Mucosa of rectum (tissue), 2 donors: ENCODE results near the gene ACTA2.

Experiments used
- H3K27ac ChIP-seq, 2 donors: one replicate each; pipeline ENCODE4 v1.7.0; 2013; ENCODE audit warnings: inconsistent platforms in 2 of 2, low read depth in 2 of 2, low read length in 2 of 2
- H3K27me3 ChIP-seq, 2 donors: one replicate each; pipeline ENCODE4 v1.7.0; 2013; ENCODE audit warnings: low read length in 2 of 2; ENCODE audit not compliant: control insufficient read depth in 2 of 2, insufficient read depth in 2 of 2
- H3K36me3 ChIP-seq, 2 donors: one replicate each; pipeline ENCODE4 v1.7.0; 2013; ENCODE audit warnings: low read length in 2 of 2; ENCODE audit not compliant: control insufficient read depth in 2 of 2, insufficient read depth in 2 of 2
- H3K4me1 ChIP-seq, 2 donors: one replicate each; pipeline ENCODE4 v1.7.0; 2013; ENCODE audit warnings: low read length in 2 of 2, mild to moderate bottlenecking in 1 of 2; ENCODE audit not compliant: control insufficient read depth in 2 of 2, insufficient read depth in 2 of 2
- H3K4me3 ChIP-seq, 2 donors: one replicate each; pipeline ENCODE4 v1.7.0; 2013; ENCODE audit warnings: low read length in 2 of 2
- H3K9ac ChIP-seq, 2 donors: one replicate each; pipeline ENCODE4 v1.7.0; 2013; ENCODE audit warnings: low read length in 2 of 2, low read depth in 1 of 2, mild to moderate bottlenecking in 1 of 2
- H3K9me3 ChIP-seq, 2 donors: one replicate each; pipeline ENCODE4 v1.7.0; 2013; ENCODE audit warnings: low read length in 2 of 2; ENCODE audit not compliant: control insufficient read depth in 2 of 2
- donor health status: healthy.
- donor health status: Normal muscosa, but diverticular disease.

Gene ACTA2

GRCh38 chr10:88927416-88927690 is 25.2 kb downstream of the ACTA2 start:
- no peak overlapping the region for H3K4me3 ChIP-seq
- no peak overlapping the region for H3K9ac ChIP-seq
- peak overlapping the region; percentile 37 to 39 for H3K27ac ChIP-seq
- H3K27me3 ChIP-seq: no peaks in the 10 kb centered on the region
- H3K9me3 ChIP-seq: no peaks in the 10 kb centered on the region
- H3K36me3 ChIP-seq: peaks cover 8% of the 10 kb centered on the region in 2 donors
- H3K4me1 ChIP-seq: peaks cover 0 to 1% of the 10 kb centered on the region in 2 donors

- Histone ChIP-seq H3K9me3 (no peaks in the 10 kb centered on the region), H3K4me1 (no peaks in the 10 kb centered on the region), H3K27ac (peak overlapping the region; percentile 11 to 38), H3K36me3 (peaks cover 10% of the 10 kb centered on the region in 2 donors), H3K9ac (no peak overlapping the region), H3K27me3 (no peaks in the 10 kb centered on the region), H3K4me3 (peak overlapping the region in 1 of 2 donors; percentile 5)
These were observed 25.8 kb downstream of the ACTA2 start for GRCh38 chr10:88926566-88927415.

- H3K4me1 ChIP-seq: no peaks in the 10 kb centered on the region
- no peaks in the 10 kb centered on the region for H3K27me3 ChIP-seq
- peaks cover 10 to 14% of the 10 kb centered on the region in 2 donors for H3K36me3 ChIP-seq
- no peak overlapping the region for H3K27ac ChIP-seq
- no peak overlapping the region for H3K4me3 ChIP-seq
- no peak overlapping the region for H3K9ac ChIP-seq
- H3K9me3 ChIP-seq: no peaks in the 10 kb centered on the region
These were observed 29.1 kb downstream of the ACTA2 start for GRCh38 chr10:88923520-88923919.

DNA sequence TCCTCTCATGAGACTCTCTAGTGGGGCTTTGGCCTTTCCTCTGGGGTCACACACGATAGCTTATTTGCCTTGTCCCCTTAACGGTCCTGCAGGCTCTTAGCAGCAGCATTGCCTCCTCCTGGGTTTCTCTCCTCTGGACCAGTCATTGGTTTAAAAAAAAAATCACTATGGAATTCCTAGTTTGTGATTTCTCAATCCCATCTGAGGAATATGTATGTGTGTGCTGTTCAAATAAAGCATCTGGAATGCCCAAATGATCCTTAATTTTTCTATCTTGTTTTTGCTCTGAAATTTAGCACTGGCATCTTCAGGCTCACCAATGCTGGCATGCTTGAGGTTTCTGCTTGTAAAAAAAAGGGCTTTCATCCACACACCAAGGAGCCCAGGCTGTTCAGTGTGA is 30.5 kb downstream of the ACTA2 start:
- no peak overlapping the region for H3K9ac ChIP-seq
- H3K36me3 ChIP-seq: peaks cover 14 to 22% of the 10 kb centered on the region in 2 donors
- H3K4me3 ChIP-seq: no peak overlapping the region
- H3K27me3 ChIP-seq: no peaks in the 10 kb centered on the region
- H3K27ac ChIP-seq: no peak overlapping the region
- H3K9me3 ChIP-seq: no peaks in the 10 kb centered on the region
- no peaks in the 10 kb centered on the region for H3K4me1 ChIP-seq

DNA sequence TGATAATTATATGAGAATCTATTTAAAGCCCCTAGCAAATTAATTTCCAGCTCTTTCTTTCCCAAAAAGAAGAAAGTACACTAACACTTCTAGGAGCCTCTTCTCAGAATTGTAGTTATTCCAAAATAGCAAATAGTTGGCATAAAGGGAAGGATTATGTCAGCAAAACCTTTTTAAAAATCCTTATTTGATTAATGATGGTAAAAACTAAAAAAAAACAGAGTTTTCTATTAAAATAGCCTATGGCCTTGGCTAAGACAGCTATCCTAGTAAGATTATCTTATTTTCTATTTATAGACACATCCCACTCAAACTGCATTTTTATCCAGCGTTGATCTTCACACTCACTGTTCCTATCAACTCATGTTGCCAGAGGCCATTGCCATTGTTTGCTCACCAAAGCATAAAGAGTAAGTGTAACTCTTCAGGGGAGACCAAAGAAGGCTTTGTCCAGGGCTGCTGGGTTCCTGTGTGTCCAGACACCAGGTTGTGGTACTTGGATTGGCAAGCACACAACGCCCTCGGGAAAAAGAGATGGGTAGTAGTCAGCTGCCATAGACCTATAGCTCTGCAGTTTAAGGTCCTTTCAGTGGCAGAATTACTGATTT is 31.5 kb downstream of the ACTA2 start:
- H3K36me3 ChIP-seq: peaks cover 14 to 21% of the 10 kb centered on the region in 2 donors
- no peak overlapping the region for H3K9ac ChIP-seq
- no peak overlapping the region for H3K4me3 ChIP-seq
- no peaks in the 10 kb centered on the region for H3K9me3 ChIP-seq
- no peak overlapping the region for H3K27ac ChIP-seq
- H3K27me3 ChIP-seq: no peaks in the 10 kb centered on the region
- H3K4me1 ChIP-seq: no peaks in the 10 kb centered on the region

- H3K36me3 ChIP-seq: peaks cover 18 to 24% of the 10 kb centered on the region in 2 donors
- no peak overlapping the region for H3K27ac ChIP-seq
- H3K9ac ChIP-seq: no peak overlapping the region
- H3K4me1 ChIP-seq: no peaks in the 10 kb centered on the region
- H3K4me3 ChIP-seq: no peak overlapping the region
- no peaks in the 10 kb centered on the region for H3K27me3 ChIP-seq
- no peaks in the 10 kb centered on the region for H3K9me3 ChIP-seq
These were observed 32.4 kb downstream of the ACTA2 start for GRCh38 chr10:88920198-88920597.

DNA sequence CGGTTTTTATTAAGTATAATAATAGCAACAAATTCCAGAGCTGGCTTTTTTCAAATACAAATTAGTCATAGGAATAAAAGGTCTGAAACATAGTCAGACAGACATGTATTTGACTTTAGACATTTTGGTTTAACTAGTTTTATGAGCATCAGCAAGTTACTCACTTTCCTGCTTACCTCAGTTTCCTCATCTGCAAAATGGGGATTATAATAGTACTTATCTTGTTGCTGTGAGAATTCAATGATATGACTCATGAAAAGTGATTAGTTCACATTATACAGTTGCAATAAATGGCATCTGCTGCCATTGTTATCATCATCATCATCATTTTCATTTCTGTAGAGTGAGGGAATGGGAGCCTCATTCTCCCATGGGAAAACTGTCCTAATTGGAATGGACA is 33.5 kb downstream of the ACTA2 start:
- H3K4me1 ChIP-seq: no peaks in the 10 kb centered on the region
- H3K4me3 ChIP-seq: no peak overlapping the region
- peaks cover 13 to 24% of the 10 kb centered on the region in 2 donors for H3K36me3 ChIP-seq
- no peak overlapping the region for H3K9ac ChIP-seq
- H3K27me3 ChIP-seq: no peaks in the 10 kb centered on the region
- no peaks in the 10 kb centered on the region for H3K9me3 ChIP-seq
- no peak overlapping the region for H3K27ac ChIP-seq

- Histone ChIP-seq H3K4me1 (no peaks in the 10 kb centered on the region), H3K9me3 (no peaks in the 10 kb centered on the region), H3K4me3 (no peak overlapping the region), H3K27me3 (no peaks in the 10 kb centered on the region), H3K9ac (no peak overlapping the region), H3K27ac (no peak overlapping the region), H3K36me3 (peaks cover 10 to 25% of the 10 kb centered on the region in 2 donors)
These were observed 34.2 kb downstream of the ACTA2 start for GRCh38 chr10:88918191-88918905.

DNA sequence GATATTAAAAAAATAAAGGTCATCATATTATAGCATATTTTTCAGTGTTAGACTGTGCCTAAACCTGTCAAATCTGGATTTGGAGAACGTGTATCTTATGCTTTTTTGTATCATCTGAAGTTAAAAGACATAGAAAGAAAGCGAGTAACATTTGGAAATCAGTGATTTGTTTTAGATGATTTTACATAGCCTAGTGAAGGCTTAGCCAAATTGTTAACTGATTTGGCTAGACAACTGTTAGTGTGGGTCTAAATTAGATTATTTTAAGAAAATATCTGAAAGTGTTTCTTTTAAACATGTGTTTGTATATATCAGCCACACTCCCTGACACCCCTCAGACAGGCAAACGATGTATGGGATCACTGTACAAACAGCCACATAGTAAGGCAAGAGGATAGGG is 35.6 kb downstream of the ACTA2 start:
- no peak overlapping the region for H3K27ac ChIP-seq
- no peak overlapping the region for H3K9ac ChIP-seq
- H3K27me3 ChIP-seq: no peaks in the 10 kb centered on the region
- H3K4me1 ChIP-seq: no peaks in the 10 kb centered on the region
- peaks cover 8 to 28% of the 10 kb centered on the region in 2 donors for H3K36me3 ChIP-seq
- H3K9me3 ChIP-seq: no peaks in the 10 kb centered on the region
- no peak overlapping the region for H3K4me3 ChIP-seq

- no peak overlapping the region for H3K27ac ChIP-seq
- no peaks in the 10 kb centered on the region for H3K27me3 ChIP-seq
- H3K4me1 ChIP-seq: no peaks in the 10 kb centered on the region
- no peaks in the 10 kb centered on the region for H3K9me3 ChIP-seq
- H3K9ac ChIP-seq: no peak overlapping the region
- peaks cover 7 to 30% of the 10 kb centered on the region in 2 donors for H3K36me3 ChIP-seq
- H3K4me3 ChIP-seq: no peak overlapping the region
These were observed 36.3 kb downstream of the ACTA2 start for GRCh38 chr10:88916231-88916630.
